DOHH2 (cell line): Measurements from ENCODE around the gene SLA2.
"Not testable (repeated sequence)": the region's sequence is repeated elsewhere in the genome, so short reads cannot be mapped to it uniquely, and the experiment has no call there.

Experiments used
- H3F3A ChIP-seq: fragments of 200-600 bp; sonication (generic), shearing (Covaris generic); 2 replicates; pipeline ENCODE4 v1.6.0; 2016; ENCODE audit warnings: antibody characterized with exemption, mild to moderate bottlenecking; ENCODE audit not compliant: control insufficient read depth, insufficient read depth
- H3K27ac ChIP-seq: fragments of 200-600 bp; sonication (generic); 2 replicates; pipeline ENCODE4 v1.5.1; 2014; ENCODE audit warnings: low read depth, mild to moderate bottlenecking, low read length, moderate library complexity
- H3K27me3 ChIP-seq: fragments of 200-600 bp; sonication (generic); 2 replicates; pipeline ENCODE4 v1.6.1; 2014; ENCODE audit warnings: mild to moderate bottlenecking, low read length, mixed read lengths; ENCODE audit not compliant: control insufficient read depth
- H3K36me3 ChIP-seq: fragments of 200-600 bp; sonication (generic); 2 replicates; pipeline ENCODE4 v1.6.1; 2014; ENCODE audit warnings: mild to moderate bottlenecking, low read length, moderate library complexity, mixed read lengths; ENCODE audit not compliant: control insufficient read depth
- H3K4me1 ChIP-seq: fragments of 200-600 bp; sonication (generic); 2 replicates; pipeline ENCODE4 v1.6.1; 2014; ENCODE audit warnings: mild to moderate bottlenecking, low read length, mixed read lengths; ENCODE audit not compliant: control insufficient read depth
- H3K4me2 ChIP-seq: fragments of 200-600 bp; sonication (generic); 2 replicates; pipeline ENCODE4 v1.6.0; 2014; ENCODE audit warnings: mild to moderate bottlenecking, low read length, moderate library complexity
- H3K4me3 ChIP-seq: fragments of 200-600 bp; sonication (generic); 2 replicates; pipeline ENCODE4 v1.5.1; 2014; ENCODE audit warnings: mild to moderate bottlenecking, low read length, mixed read lengths
- H3K79me2 ChIP-seq: fragments of 200-600 bp; sonication (generic); 2 replicates; pipeline ENCODE4 v1.6.1; 2014; ENCODE audit warnings: mild to moderate bottlenecking, low read length, mixed read lengths; ENCODE audit not compliant: control insufficient read depth
- H3K9me2 ChIP-seq: fragments of 200-600 bp; sonication (generic); replicated peaks from 2 replicates; pipeline ENCODE4 v1.6.1; 2014; ENCODE audit warnings: mild to moderate bottlenecking, low read length, mixed read lengths; ENCODE audit not compliant: control insufficient read depth
- H3K9me3 ChIP-seq: fragments of 200-600 bp; sonication (generic); 2 replicates; pipeline ENCODE4 v1.6.1; 2014; ENCODE audit warnings: antibody characterized with exemption, low read length, mixed read lengths; ENCODE audit not compliant: control insufficient read depth, insufficient read depth
- H4K20me1 ChIP-seq: fragments of 200-600 bp; sonication (generic); 2 replicates; pipeline ENCODE4 v1.6.0; 2014; ENCODE audit warnings: low read depth, mild to moderate bottlenecking, antibody characterized with exemption, low read length, moderate library complexity; ENCODE audit not compliant: control insufficient read depth, insufficient read depth
- EZH2phosphoT487 ChIP-seq: fragments of 200-600 bp; sonication (generic); IDR thresholded peaks from 2 replicates; pipeline ENCODE4 v1.6.1; 2017; ENCODE audit warnings: borderline replicate concordance, mild to moderate bottlenecking, antibody characterized with exemption, low read length, moderate library complexity, mixed read lengths
- TF ChIP-seq, protein P1 (sequence below): fragments of 200-600 bp; sonication (generic); IDR thresholded peaks from one replicate; pipeline ENCODE4 v1.5.1; 2014; ENCODE audit warnings: antibody characterized with exemption, mild to moderate bottlenecking, low read depth, low read length; ENCODE audit not compliant: poor library complexity, severe bottlenecking

SLA2 gene

DNA sequence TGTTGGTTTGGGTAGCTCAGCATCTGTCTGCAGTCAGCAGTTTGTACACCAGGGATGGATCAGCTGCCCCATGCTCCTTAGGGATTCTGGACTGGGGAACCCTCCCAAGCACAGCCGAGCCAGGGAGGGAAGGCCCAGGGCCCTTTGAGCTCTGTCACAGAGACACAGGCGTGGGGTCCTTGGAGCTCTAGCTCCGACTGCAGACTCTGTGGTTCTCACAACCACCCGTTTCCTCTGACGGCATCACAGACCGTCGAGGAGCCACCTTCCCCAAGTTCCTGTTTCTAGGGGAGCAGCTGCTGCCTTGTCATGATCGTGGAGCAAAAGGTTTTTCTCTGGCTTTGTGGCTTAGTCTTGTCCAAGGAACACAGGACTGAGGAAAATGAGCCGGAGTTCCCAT is at the start of gene SLA2:
Gene SLA2 (minus strand): TSS at position 199 of the 400 bp plus-strand sequence. CDS start 4,861 bp downstream, outside the sequence.
- Histone ChIP-seq H3F3A (no peaks in the 10 kb centered on the region), H3K4me1 (peaks cover 12% of the 10 kb centered on the region), H3K27ac (no peak within 1 kb of the TSS), H3K9me2 (no peaks in the 10 kb centered on the region), H4K20me1 (no peaks in the 10 kb centered on the region), H3K4me2 (no peak within 1 kb of the TSS), H3K27me3 (no peaks in the 10 kb centered on the region), H3K4me3 (no peak within 1 kb of the TSS), H3K9me3 (no peaks in the 10 kb centered on the region), H3K79me2 (no peaks in the 10 kb centered on the region), H3K36me3 (no peaks in the 10 kb centered on the region)
- TF ChIP-seq, protein P1, sequence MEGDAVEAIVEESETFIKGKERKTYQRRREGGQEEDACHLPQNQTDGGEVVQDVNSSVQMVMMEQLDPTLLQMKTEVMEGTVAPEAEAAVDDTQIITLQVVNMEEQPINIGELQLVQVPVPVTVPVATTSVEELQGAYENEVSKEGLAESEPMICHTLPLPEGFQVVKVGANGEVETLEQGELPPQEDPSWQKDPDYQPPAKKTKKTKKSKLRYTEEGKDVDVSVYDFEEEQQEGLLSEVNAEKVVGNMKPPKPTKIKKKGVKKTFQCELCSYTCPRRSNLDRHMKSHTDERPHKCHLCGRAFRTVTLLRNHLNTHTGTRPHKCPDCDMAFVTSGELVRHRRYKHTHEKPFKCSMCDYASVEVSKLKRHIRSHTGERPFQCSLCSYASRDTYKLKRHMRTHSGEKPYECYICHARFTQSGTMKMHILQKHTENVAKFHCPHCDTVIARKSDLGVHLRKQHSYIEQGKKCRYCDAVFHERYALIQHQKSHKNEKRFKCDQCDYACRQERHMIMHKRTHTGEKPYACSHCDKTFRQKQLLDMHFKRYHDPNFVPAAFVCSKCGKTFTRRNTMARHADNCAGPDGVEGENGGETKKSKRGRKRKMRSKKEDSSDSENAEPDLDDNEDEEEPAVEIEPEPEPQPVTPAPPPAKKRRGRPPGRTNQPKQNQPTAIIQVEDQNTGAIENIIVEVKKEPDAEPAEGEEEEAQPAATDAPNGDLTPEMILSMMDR = no peak
- TF ChIP-seq EZH2phosphoT487 = no peak

GRCh38 chr20:36695467-36695866 is 49.5 kb upstream of the SLA2 start:
- not testable (repeated sequence) for H3K4me3 ChIP-seq, H3K4me1 ChIP-seq, H3K27me3 ChIP-seq, H3K9me2 ChIP-seq, H4K20me1 ChIP-seq, H3K27ac ChIP-seq, H3K79me2 ChIP-seq, H3K36me3 ChIP-seq, H3K4me2 ChIP-seq, H3F3A ChIP-seq, H3K9me3 ChIP-seq

- H3K79me2 ChIP-seq = no peaks in the 10 kb centered on the region
- no peaks in the 10 kb centered on the region for H3K36me3 ChIP-seq
- TF ChIP-seq, protein P1 = no peak
- TF ChIP-seq EZH2phosphoT487 = no peak
- H4K20me1 ChIP-seq = no peaks in the 10 kb centered on the region
- no peak overlapping the region for H3K4me2 ChIP-seq
- no peaks in the 10 kb centered on the region for H3K4me1 ChIP-seq
- H3K4me3 ChIP-seq = no peak overlapping the region
- no peaks in the 10 kb centered on the region for H3K9me3 ChIP-seq
- no peaks in the 10 kb centered on the region for H3F3A ChIP-seq
- H3K27me3 ChIP-seq = no peaks in the 10 kb centered on the region
- no peaks in the 10 kb centered on the region for H3K9me2 ChIP-seq
- no peak overlapping the region for H3K27ac ChIP-seq
Measured at GRCh38 chr20:36688630-36689029, 42.6 kb upstream of the SLA2 start.

GRCh38 chr20:36687850-36688249 is 41.9 kb upstream of the SLA2 start:
- H4K20me1 ChIP-seq = no peaks in the 10 kb centered on the region
- H3K4me3 ChIP-seq = no peak overlapping the region
- no peaks in the 10 kb centered on the region for H3K79me2 ChIP-seq
- no peaks in the 10 kb centered on the region for H3K9me3 ChIP-seq
- no peak overlapping the region for H3K27ac ChIP-seq
- no peak overlapping the region for H3K4me2 ChIP-seq
- H3F3A ChIP-seq = no peaks in the 10 kb centered on the region
- H3K9me2 ChIP-seq = no peaks in the 10 kb centered on the region
- H3K27me3 ChIP-seq = no peaks in the 10 kb centered on the region
- TF ChIP-seq, protein P1 = no peak
- no peak for TF ChIP-seq EZH2phosphoT487
- no peaks in the 10 kb centered on the region for H3K4me1 ChIP-seq
- H3K36me3 ChIP-seq = no peaks in the 10 kb centered on the region
